Gastroesophageal sphincter (tissue), 4 donors: ENCODE data around the gene PIGB. TPM values are rescaled to one million over a fixed set of nuclear protein-coding genes. Genes with fewer than 3 reads are reported as not detected.
A peak's percentile ranks its signal among the peaks of the same experiment; 100 is the strongest.

Experiments used
- ATAC-seq: fragments of 150-250 bp; one replicate; pipeline ENCODE4 v1.9.1; 2016; ENCODE audit warnings: mild to moderate bottlenecking, moderate library complexity
- H3K27ac ChIP-seq, 4 donors: fragments of 200-600 bp; sonication (generic) in 3 of 4; 1 replicate in 3 of 4; 2 replicates in 1 of 4; pipeline ENCODE4 v1.5.1; 2016 to 2019
- H3K27me3 ChIP-seq: fragments of 200-600 bp; sonication (generic); one replicate; pipeline ENCODE4 v1.5.1; 2019
- H3K36me3 ChIP-seq, 2 donors: fragments of 200-600 bp; sonication (generic); one replicate each; pipeline ENCODE4 v1.5.1; 2019; ENCODE audit warnings: control low read depth in 1 of 2
- H3K4me1 ChIP-seq, 3 donors: fragments of 200-600 bp; sonication (generic); 1 replicate in 2 of 3; 2 replicates in 1 of 3; pipeline ENCODE4 v1.5.1; 2016 to 2019; ENCODE audit warnings: control low read depth in 2 of 3
- H3K4me3 ChIP-seq, 2 donors: fragments of 200-600 bp; sonication (generic); one replicate each; pipeline ENCODE4 v1.5.1; 2019; ENCODE audit warnings: mild to moderate bottlenecking in 1 of 2, moderate library complexity in 1 of 2
- H3K9me3 ChIP-seq, 3 donors: fragments of 200-600 bp; sonication (generic); one replicate each; pipeline ENCODE4 v1.5.1; 2017 to 2019; ENCODE audit warnings: control low read depth in 2 of 3
- CTCF ChIP-seq, 4 experiments: fragments of 200-600 bp in 2 of 4; fragments of 450-650 bp in 2 of 4; sonication (generic) in 1 of 4; IDR thresholded peaks; one replicate each; pipeline ENCODE4 v1.5.1; 2017 to 2019; ENCODE audit warnings: antibody characterized with exemption in 4 of 4, mild to moderate bottlenecking in 2 of 4, moderate library complexity in 2 of 4
- EP300 ChIP-seq: sonication (generic); formaldehyde crosslinking; IDR thresholded peaks from one replicate; pipeline ENCODE4 v1.6.1; 2017; ENCODE audit warnings: antibody characterized with exemption, mild to moderate bottlenecking
- POLR2A ChIP-seq, 2 donors: fragments of 450-650 bp; IDR thresholded peaks; one replicate each; pipeline ENCODE4 v1.6.1; 2017; ENCODE audit warnings: antibody characterized with exemption in 2 of 2, mild to moderate bottlenecking in 2 of 2, moderate library complexity in 1 of 2
- POLR2AphosphoS5 ChIP-seq: sonication (generic); formaldehyde crosslinking; IDR thresholded peaks from one replicate; pipeline ENCODE4 v1.6.1; 2017; ENCODE audit warnings: antibody characterized with exemption
- WGBS, 2 donors: methylation state at CpG; one replicate each; pipeline ENCODE4 v1.1.5; 2018; ENCODE audit warnings: low coverage in 1 of 2; 5-methylcytosine and 5-hydroxymethylcytosine counted together
- total RNA-seq, 4 donors: library from RNA; depleted of rRNA; stranded (reverse); fragments of >200 nt; gene quantifications; one replicate each; pipeline ENCODE4 v1.1.0, GENCODE V29; 2016

The PIGB gene
- total RNA-seq, 4 donors from 2014 or later = 7.0 to 14.0 (median 9.0) TPM

DNA sequence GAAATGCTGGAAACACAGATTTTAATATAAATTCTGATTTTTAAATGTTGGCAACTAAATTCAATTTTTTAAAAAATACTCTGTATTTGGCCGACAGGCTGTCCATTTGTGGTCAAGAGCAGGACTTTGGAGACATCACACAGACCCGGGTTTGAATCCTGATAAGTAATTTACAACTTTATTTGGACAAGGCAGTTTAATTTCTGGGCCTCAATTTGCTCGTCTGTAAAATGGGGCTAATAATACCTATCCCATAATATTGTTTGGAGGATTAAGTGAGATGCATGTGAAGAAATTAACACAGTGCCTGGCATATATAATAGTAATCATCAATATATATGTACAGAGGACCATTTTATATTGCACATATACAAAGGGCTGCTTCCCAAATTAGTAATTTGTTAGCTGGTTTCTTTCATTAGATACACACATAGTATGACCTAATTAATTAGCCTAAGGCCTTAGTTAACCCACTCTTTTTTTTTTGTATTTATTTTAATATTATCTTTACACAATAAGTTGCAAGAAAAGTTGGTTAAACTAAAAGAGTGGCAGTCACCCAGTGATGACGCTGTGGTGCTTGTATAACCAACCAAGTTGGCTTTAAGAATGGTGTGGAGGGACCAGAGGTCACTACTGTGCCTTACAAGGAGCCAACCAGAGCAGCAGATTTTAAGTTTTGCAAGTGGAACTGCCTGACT, 665 bp downstream of the PIGB start:
- ATAC-seq = no peak
- no peaks in the 10 kb centered on the region for H3K27me3 ChIP-seq
- WGBS, 2 donors = 42 to 54% methylated on average over 4 of the region's 4 CpGs
- H3K4me3 ChIP-seq = peak overlapping the region; percentile 83 to 94
- TF ChIP-seq EP300 = no peak
- TF ChIP-seq POLR2AphosphoS5 = no peak
- TF ChIP-seq POLR2A (IDR thresholded peaks at IDR 0.05) = no peak
- TF ChIP-seq CTCF (IDR thresholded peaks at IDR 0.05) = no peak
- H3K27ac ChIP-seq = peak overlapping the region; percentile 76 to 90 (median 88)
- H3K4me1 ChIP-seq = peaks cover 0 to 38% (median 10%) of the 10 kb centered on the region in 3 donors
- H3K9me3 ChIP-seq = no peaks in the 10 kb centered on the region
- peaks cover 0 to 16% of the 10 kb centered on the region in 2 donors for H3K36me3 ChIP-seq

DNA sequence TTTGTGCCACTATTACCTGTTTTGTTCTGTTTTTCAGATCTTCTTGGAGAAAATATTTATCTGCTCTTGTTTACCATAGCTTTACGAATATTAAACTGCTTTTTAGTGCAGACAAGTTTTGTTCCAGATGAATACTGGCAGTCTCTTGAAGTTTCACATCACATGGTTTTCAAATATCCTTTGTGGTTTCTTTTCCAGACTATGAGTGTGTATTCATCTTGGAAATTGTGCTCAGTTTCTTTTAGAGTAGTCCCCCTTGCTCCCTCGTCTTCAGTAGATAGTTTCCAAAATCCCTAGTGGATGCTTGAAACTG, 1.2 kb downstream of the PIGB start:
- peaks cover 0 to 16% of the 10 kb centered on the region in 2 donors for H3K36me3 ChIP-seq
- peak overlapping the region in 1 of 4 donors; percentile 21 for H3K27ac ChIP-seq
- TF ChIP-seq POLR2A (IDR thresholded peaks at IDR 0.05) = no peak
- no peak for TF ChIP-seq EP300
- TF ChIP-seq POLR2AphosphoS5 = no peak
- no peak for TF ChIP-seq CTCF (IDR thresholded peaks at IDR 0.05)
- peak overlapping the region in 1 of 2 donors; percentile 83 for H3K4me3 ChIP-seq
- 12 to 35% methylated on average over 2 of the region's 2 CpGs for WGBS, 2 donors
- H3K27me3 ChIP-seq = no peaks in the 10 kb centered on the region
- peaks cover 0 to 38% (median 10%) of the 10 kb centered on the region in 3 donors for H3K4me1 ChIP-seq
- no peak for ATAC-seq
- H3K9me3 ChIP-seq = no peaks in the 10 kb centered on the region

DNA sequence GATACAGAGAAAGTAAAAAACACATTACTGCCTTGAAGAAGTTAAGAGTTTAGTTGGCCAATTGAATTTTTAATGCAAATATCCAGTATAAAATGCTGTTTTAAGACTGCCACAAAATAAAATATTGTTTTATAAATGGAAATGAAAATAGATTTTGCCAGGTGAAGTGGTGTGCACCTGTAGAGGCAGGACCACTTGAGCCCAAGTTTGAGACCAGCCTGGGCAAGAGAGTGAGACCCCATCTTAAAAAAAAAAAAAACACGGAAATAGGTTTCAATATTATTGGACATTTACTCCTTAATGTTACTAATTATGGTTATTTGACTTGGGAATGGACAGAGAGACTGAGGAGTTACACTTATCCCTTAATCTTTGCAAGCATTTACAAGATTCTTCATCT, 1.9 kb downstream of the PIGB start:
- Histone ChIP-seq H3K36me3 (peaks cover 0 to 15% of the 10 kb centered on the region in 2 donors), H3K27me3 (no peaks in the 10 kb centered on the region), H3K9me3 (no peaks in the 10 kb centered on the region), H3K27ac (no peak overlapping the region), H3K4me1 (peaks cover 0 to 38% (median 10%) of the 10 kb centered on the region in 3 donors), H3K4me3 (no peak overlapping the region)
- WGBS, 2 donors = 78 to 93% methylated on average over 1 of the region's 1 CpG
- no peak for ATAC-seq
- TF ChIP-seq POLR2AphosphoS5 (no peak), EP300 (no peak), CTCF (IDR thresholded peaks at IDR 0.05) (no peak), POLR2A (IDR thresholded peaks at IDR 0.05) (no peak)

- ATAC-seq = no peak
- Histone ChIP-seq H3K4me3 (no peak overlapping the region), H3K9me3 (no peaks in the 10 kb centered on the region), H3K27me3 (no peaks in the 10 kb centered on the region), H3K36me3 (peaks cover 0 to 18% of the 10 kb centered on the region in 2 donors), H3K4me1 (peaks cover 0 to 26% (median 7%) of the 10 kb centered on the region in 3 donors), H3K27ac (no peak overlapping the region)
- WGBS, 2 donors = 66 to 87% methylated on average over 3 to 5 of the region's 5 CpGs
- no peak for TF ChIP-seq POLR2A (IDR thresholded peaks at IDR 0.05)
- TF ChIP-seq POLR2AphosphoS5 = no peak
- TF ChIP-seq EP300 = no peak
- no peak for TF ChIP-seq CTCF (IDR thresholded peaks at IDR 0.05)
Measured at GRCh38 chr15:55322467-55322866, 3.4 kb downstream of the PIGB start.

DNA sequence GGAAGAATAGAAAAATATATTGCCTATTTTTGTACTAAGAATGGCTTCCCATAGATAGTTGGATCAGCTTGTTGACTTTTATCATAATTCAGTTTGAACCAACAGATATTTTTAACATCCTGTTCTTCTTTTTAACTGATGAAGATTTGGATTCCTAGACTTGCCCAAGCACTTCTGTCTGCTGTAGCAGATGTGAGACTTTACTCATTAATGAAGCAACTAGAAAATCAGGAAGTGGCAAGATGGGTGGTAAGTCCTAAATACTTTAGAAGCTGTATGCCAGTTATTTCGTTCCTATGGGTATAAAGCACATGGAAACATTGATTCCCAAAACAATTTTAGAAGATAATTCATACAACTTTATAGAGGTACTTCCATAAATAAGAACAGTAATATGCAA, 8.4 kb downstream of the PIGB start:
- Histone ChIP-seq H3K27me3 (no peaks in the 10 kb centered on the region), H3K27ac (no peak overlapping the region), H3K4me1 (no peaks in the 10 kb centered on the region), H3K36me3 (peaks cover 0 to 62% of the 10 kb centered on the region in 2 donors), H3K9me3 (no peaks in the 10 kb centered on the region), H3K4me3 (no peak overlapping the region)
- TF ChIP-seq EP300 (no peak), POLR2AphosphoS5 (no peak), POLR2A (IDR thresholded peaks at IDR 0.05) (no peak), CTCF (IDR thresholded peaks at IDR 0.05) (no peak)
- WGBS, 2 donors = 63 to 67% methylated on average over 1 of the region's 1 CpG
- ATAC-seq = no peak
